GM21737 (cell line): ENCODE measurements around the gene RBM10.

Source experiments
- ATAC-seq: cut with Tn5 transposase; IDR thresholded peaks from one replicate; pipeline ENCODE4 v1.9.1; 2021; ENCODE audit warnings: mild to moderate bottlenecking, moderate library complexity; ENCODE audit not compliant: unreplicated experiment

Gene RBM10

GRCh38 chrX:47232197-47232802 is 87.3 kb downstream of the RBM10 start:
- ATAC-seq: no peak

GRCh38 chrX:47232803-47233332 is 87.8 kb downstream of the RBM10 start, which contains the start of gene USP11:
TSS of gene USP11 (plus strand) at chrX:47233009. CDS start at chrX:47233044, 35 bp downstream.
- peak; percentile 5 for ATAC-seq

- peak; percentile 85 for ATAC-seq
Measured at GRCh38 chrX:47233333-47234113, 88.5 kb downstream of the RBM10 start.

- no peak for ATAC-seq
Measured at GRCh38 chrX:47234583-47234982, 89.6 kb downstream of the RBM10 start.

- no peak for ATAC-seq
Measured at GRCh38 chrX:47235691-47236103, 90.7 kb downstream of the RBM10 start.
